Chondrocyte (in vitro differentiated cells): ENCODE measurements around the gene GNG12. TPM values are rescaled to one million over a fixed set of nuclear protein-coding genes. Genes with fewer than 3 reads are reported as not detected.

Experiments used
- DNase-seq: peaks from one replicate; pipeline ENCODE4 v3.0.0; 2021; ENCODE audit warnings: mixed read lengths, low spot score
- H3K27ac Mint-ChIP-seq: one replicate; pipeline ENCODE4 v1.8.0; 2021; ENCODE audit warnings: mild to moderate bottlenecking, moderate library complexity, mixed read lengths; ENCODE audit not compliant: unreplicated experiment
- H3K27me3 Mint-ChIP-seq: 2 replicates; pipeline ENCODE4 v1.8.0; 2021; ENCODE audit warnings: low read depth, mixed read lengths
- H3K36me3 Mint-ChIP-seq: 2 replicates; pipeline ENCODE4 v1.8.0; 2021; ENCODE audit warnings: low read depth, mixed read lengths
- H3K4me1 Mint-ChIP-seq: 2 replicates; pipeline ENCODE4 v1.8.0; 2021; ENCODE audit warnings: low read depth, mild to moderate bottlenecking, mixed read lengths
- H3K4me3 Mint-ChIP-seq: one replicate; pipeline ENCODE4 v1.8.0; 2021; ENCODE audit warnings: mild to moderate bottlenecking, moderate library complexity, mixed read lengths; ENCODE audit not compliant: unreplicated experiment
- H3K9me3 Mint-ChIP-seq: 2 replicates; pipeline ENCODE4 v1.8.0; 2021; ENCODE audit warnings: low read depth, mixed read lengths
- CTCF ChIP-seq: fragments of 200-600 bp; sonication (generic); IDR thresholded peaks from 2 replicates; pipeline ENCODE4 v1.5.0; 2021; ENCODE audit warnings: antibody characterized with exemption, mild to moderate bottlenecking, moderate library complexity
- total RNA-seq: library from RNA; stranded (reverse); gene quantifications from 3 replicates; pipeline ENCODE4 v1.2.1, GENCODE V29; 2021

Gene GNG12
- total RNA-seq, 1 donor from 2014 or later, result 91.5 TPM

DNA sequence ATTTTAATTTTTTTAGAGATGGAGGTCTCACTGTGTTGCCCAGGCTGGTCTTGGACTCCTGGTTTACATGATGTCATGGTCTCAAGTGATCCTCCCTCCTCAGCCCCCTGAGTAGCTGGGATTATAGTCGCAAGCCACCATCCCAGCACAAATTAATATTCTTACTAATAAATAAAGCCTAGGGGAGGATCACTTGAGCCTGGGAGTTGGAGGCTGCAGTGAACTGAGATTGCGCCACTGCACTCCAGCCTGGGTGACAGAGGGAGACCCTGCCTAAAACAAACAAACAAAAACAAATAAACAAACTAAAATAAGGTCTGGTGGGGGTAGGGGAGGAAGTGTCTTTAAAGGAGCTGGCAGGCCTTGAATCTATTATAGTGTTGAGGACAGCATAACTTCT is 157.0 kb downstream of the GNG12 start:
- Mint-ChIP-seq H3K36me3 (no peaks in the 10 kb centered on the region), H3K9me3 (no peaks in the 10 kb centered on the region), H3K4me1 (peaks cover 13% of the 10 kb centered on the region), H3K27ac (no peak overlapping the region), H3K27me3 (no peaks in the 10 kb centered on the region), H3K4me3 (no peak overlapping the region)
- no peak for DNase-seq
- TF ChIP-seq CTCF, result no peak

DNA sequence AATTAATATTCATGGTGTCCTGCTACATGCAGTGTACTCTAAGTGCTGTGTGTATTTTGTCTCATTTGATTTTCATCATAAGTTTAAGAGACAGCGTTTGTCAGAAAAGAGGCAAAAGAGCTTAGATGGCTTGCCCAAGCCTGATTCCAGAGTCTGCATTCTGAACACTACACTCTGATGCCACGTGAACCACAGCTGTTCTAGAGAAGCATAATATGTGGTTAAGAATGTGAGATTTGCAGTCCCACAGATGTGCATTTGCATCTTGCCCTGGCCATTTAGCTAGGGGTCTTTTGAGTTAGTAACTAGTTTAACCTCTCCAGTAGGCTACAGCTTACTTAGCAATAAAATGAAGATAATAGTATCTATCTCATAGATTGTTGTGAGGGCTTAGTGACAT is 157.5 kb downstream of the GNG12 start:
- H3K4me1 Mint-ChIP-seq, result peaks cover 13% of the 10 kb centered on the region

DNA sequence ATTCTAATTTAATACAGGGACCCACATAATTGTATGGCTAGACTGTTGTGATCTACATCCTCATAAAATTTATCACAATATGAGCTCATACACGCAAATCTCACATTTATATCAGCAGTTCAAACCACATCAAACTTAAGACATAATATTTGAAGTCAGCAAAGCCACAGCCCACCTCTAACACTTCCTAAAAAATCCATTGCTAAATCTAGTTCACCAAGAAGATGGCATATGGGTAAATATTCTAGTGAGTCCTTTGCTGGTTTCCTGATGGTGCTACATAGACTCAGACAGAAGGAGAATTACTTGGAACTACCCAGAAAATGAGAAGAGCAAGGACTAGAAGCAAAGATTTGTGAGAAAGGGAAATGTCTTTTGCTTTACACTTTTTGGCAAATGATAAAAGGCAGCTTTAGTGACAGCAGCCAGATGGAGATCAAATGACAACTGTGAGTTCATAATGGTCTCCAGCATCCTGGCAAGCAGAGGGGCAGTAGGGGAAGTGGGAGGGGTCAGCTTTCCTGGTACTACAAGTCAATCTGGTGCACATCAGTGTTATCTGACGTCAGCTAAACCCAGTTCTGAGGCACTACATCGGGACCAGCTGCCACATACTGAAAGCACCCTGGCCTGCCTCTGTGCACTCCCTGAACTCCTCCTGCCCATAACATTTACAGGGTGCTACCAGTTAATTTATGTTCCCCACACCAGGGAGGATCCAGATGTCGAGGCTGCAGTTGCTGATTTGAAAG is 158.8 kb downstream of the GNG12 start:
- TF ChIP-seq CTCF, result no peak
- H3K27ac Mint-ChIP-seq, result no peak overlapping the region
- no peaks in the 10 kb centered on the region for H3K36me3 Mint-ChIP-seq
- H3K9me3 Mint-ChIP-seq, result no peaks in the 10 kb centered on the region
- H3K4me3 Mint-ChIP-seq, result no peak overlapping the region
- H3K4me1 Mint-ChIP-seq, result peaks cover 10% of the 10 kb centered on the region
- no peaks in the 10 kb centered on the region for H3K27me3 Mint-ChIP-seq
- no peak for DNase-seq

More for the DNA sequence above, 157.5 kb downstream of the GNG12 start:
- H3K27ac Mint-ChIP-seq, result no peak overlapping the region
- no peaks in the 10 kb centered on the region for H3K9me3 Mint-ChIP-seq
- TF ChIP-seq CTCF, result no peak
- H3K27me3 Mint-ChIP-seq, result no peaks in the 10 kb centered on the region
- H3K4me3 Mint-ChIP-seq, result no peak overlapping the region
- no peak for DNase-seq
- no peaks in the 10 kb centered on the region for H3K36me3 Mint-ChIP-seq

DNA sequence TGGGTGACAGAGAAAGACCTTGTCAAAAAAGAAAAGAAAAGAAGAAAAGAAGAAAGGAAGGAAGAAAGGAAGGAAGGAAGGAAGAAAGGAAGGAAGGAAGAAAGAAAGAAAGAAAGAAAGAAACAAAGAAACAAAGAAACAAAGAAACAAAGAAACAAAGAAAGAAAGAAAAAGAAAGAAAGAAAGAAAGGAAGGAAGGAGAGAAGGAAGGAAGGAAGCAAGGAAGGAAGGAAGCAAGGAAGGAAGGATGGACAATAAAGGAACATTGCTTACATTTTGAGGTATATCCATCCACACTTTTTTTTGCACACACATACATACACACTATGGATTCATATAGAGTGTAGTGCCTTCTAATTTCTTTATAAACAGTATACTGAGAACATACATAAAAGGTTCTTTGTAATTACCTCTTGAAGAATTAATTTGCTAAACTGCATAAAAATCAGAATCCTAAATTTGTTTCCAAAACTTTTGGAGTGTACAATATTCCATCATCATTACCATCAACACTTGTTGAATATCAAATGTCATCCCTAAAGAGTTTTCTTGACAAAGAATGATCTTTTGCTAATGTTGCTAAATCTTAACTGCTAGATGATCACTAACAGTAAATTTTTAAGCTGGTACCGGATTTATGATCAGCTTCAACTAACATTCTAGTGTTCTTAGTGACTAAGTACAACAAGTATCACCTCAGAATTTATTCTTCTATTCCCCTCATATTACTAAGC is 159.6 kb downstream of the GNG12 start:
- peaks cover 10% of the 10 kb centered on the region for H3K4me1 Mint-ChIP-seq
- no peak for DNase-seq
- TF ChIP-seq CTCF, result no peak
- no peak overlapping the region for H3K4me3 Mint-ChIP-seq
- H3K36me3 Mint-ChIP-seq, result no peaks in the 10 kb centered on the region
- H3K9me3 Mint-ChIP-seq, result no peaks in the 10 kb centered on the region
- H3K27ac Mint-ChIP-seq, result no peak overlapping the region
- H3K27me3 Mint-ChIP-seq, result no peaks in the 10 kb centered on the region

GRCh38 chr1:67672260-67672803 is 160.9 kb downstream of the GNG12 start:
- DNase-seq, result no peak
- Mint-ChIP-seq H3K4me3 (no peak overlapping the region), H3K27me3 (no peaks in the 10 kb centered on the region), H3K9me3 (no peaks in the 10 kb centered on the region), H3K4me1 (peaks cover 10% of the 10 kb centered on the region), H3K27ac (no peak overlapping the region), H3K36me3 (no peaks in the 10 kb centered on the region)
- TF ChIP-seq CTCF, result no peak
